Right hindlimb (tissue), 1 donor: ENCODE measurements around the gene PLEKHG3.
A peak's percentile ranks its signal among the peaks of the same experiment; 100 is the strongest.

Source experiments
- DNase-seq: peaks from one replicate; pipeline ENCODE4 v3.0.0-alpha.2; 2018

Gene PLEKHG3

DNA sequence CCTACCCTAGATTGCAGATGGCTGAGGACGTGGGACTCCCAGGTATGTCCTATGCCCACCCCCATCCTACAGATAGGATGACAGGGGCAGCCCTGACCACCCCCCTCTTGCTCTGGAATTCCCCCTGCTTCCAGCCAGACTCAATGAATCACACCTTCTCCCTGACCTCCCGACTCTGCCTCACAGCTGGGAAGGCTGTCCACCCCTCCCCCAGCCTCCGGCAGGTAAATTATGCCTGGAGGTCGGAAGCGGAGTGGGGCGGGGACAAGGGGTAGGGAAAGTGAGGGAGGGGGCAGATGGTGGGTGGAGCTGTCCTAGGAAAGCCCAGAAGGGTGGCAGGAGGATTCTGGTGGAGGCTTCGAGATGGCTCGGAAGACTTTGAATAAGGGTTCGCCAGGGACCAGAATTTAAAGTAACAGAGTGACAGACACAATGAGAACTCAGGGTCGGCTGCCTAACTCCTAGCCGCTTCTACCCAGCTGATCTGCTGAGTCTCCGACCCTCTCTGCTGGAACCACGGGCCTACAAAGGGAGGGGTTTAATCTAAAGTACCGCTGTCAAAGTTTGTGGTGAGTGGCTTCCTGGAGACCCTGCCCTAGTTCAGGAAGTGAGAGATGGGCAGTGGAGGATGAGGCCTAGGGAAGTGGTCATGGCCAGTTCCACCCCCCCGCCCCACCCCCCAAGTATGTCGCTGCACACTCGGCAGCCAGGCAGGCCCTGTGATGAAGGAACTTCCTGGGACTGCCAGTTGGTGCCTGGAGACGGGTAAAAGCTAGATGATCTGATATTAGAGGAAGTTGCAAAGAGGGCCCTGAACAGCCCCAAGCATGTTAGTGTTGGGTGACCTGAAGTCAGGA lies 4.2 kb downstream of the PLEKHG3 start:
- no peak for DNase-seq

GRCh38 chr14:64709126-64709525 lies 4.9 kb downstream of the PLEKHG3 start:
- DNase-seq = no peak

DNA sequence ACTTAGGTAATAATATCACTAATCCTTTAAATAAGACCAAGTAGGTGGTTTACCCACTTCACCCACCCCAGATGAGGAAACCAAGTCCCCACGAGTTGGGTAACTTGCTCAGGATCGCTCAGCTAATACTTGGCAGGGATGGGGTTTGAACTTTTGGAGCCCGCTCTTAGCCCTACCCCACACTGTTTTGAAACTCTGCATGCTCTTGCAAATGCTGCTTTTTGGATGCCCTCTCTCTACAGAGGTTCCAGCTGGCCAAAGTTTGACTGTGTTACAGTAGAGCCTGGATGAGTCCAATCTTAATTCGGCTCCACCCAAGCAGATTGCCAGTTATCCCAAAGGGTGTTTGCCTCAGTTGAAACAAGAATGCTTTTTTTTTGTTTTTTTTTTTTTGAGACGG lies 6.8 kb downstream of the PLEKHG3 start:
- DNase-seq = no peak

DNA sequence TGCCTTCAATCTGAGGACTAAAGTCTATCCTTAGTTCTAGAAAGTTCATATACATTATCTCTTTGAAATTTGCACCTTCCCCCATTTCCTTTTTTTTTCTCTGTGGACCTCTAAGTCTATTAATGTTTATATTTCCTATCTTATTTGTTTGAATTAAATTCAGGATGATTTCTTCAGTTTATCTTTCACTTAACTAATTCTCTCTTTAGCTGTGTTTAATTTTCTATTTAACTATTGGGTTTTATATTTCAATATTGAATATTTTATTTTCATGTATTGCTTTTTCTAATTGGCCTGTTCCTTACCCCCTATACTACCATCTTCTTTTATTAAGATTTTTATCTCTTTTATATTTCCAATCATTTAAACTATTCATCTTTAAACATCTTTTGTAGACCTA lies 9.5 kb downstream of the PLEKHG3 start:
- DNase-seq = no peak

- DNase-seq = peak; percentile 8
Observed at GRCh38 chr14:64714432-64715025, 10.3 kb downstream of the PLEKHG3 start.

DNA sequence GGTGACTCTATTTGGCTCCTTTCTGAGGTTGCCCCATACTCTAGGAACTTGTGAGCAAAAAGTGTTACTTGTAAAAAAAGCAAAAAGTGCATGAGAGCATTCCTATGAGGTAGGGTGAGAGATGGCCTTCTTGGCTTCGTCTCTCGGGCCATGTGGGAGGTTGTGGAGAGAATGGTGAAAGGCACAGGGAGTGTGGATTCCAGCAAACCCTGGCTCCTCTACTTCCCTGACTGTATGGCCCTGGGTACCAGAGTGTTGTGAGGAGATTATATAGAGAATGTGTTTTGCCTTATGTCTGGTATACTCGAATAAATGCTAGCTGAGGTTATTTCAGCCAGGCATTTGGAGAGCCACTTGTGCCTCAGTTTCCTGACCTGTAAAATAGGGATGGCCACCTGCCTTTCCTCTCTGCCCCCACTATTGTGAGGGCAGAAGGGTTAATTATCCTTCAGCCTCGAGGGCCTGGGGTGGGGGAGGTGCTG lies 11.0 kb downstream of the PLEKHG3 start:
- peak; percentile 14 for DNase-seq

DNA sequence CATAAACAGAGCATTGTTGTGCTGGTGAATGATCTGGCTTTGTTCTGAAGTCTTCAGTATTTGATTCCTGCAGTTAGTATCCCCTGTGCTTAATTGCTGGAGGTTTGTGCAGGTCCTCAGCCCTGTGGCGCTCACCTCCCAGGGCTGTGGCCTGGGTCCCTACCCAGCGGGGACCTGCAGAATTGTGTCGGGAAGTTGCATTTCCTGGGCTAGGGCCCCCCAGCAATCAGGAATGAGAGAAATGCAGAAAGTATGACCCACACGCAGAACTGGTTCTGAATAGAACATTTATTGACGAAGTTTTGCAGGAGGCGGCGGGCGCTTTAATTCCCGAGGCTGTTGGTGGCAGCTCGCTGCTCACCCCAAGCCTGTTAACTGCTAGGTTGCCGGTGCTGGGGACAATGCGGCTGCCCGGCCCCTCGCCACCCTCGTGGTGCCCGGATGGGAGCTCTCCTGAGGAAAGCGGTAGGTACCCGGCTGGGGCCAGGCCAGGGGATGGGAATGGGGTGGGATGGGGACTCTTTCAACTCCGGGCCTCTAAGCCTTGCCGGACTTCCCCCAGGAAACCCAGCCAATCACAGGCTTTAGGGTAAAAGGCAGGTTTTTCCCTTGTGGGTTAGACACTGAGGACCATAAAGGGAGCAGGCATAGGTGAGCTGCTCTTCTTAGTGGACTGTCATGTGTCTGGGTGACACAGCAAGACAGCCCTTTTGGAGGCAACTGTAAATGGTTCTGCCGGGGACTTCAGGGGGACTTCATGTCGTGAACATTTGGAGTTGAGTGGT lies 11.6 kb downstream of the PLEKHG3 start:
- peak; percentile 13 for DNase-seq

- peak; percentile 45 for DNase-seq
Observed at GRCh38 chr14:64717870-64718269, 13.6 kb downstream of the PLEKHG3 start.

DNA sequence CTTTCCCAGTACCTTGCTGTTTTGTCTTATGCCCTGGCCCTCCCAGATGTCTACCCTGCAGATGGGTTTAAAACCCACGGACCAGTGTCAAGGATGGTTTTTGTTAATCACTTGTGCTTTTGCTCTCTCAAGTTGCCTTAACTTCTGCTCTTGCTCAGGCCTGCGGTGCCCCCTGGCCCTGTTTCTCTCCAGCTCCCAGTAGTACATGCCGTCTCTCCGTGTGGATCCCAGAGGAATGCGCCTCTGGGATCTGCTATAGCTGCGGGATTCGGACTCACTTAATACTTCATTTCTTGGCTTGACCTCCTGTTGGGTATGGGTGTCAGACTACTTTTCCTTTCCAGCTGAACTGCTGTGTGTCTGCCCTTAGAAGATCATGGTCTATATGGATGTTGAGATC lies 14.5 kb downstream of the PLEKHG3 start:
- DNase-seq = peak; percentile 4

DNA sequence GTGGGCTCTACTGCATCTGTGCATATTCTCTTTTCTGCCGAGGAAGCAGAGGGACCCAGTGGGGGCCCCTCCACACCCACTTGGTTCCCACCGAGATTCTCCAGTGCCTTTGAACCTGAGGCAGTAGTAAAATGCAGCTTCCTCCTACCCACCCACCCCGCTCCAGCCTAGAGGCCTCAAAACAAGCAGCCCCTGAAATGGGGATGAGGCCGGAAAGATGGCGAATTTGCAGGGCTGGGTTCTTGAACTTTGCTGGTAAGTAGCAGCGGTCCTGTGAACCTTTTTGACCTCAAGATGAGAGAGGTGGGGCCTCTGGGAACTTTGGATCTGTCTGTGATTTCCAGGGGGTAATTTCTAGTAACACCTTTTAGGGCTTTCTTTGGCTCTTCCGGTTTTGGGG lies 15.4 kb downstream of the PLEKHG3 start:
- peak; percentile 11 for DNase-seq

DNA sequence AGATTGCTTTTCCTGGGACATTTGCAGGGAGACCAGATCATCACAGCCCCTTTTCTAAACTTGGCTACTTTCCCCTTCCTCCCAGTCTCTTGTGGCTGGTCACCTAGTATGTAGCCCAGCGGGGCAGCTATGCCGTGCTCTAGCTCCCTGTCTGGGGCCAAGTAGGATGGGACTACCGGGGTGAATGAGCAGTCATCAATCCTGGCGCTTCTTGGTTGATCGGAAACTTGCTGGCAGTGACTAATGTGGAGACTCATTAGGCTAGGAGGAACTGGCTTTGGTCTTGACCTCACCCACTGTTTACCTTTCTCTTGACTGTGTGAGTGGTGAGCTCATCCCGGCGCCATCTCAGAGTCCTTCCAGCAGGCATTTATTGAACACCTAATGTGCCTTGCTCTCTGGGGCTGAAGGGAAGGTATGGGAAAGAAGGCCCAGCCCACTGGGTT lies 15.9 kb downstream of the PLEKHG3 start:
- DNase-seq = peak; percentile 26

GRCh38 chr14:64721391-64721791 lies 17.2 kb downstream of the PLEKHG3 start:
- no peak for DNase-seq

GRCh38 chr14:64721899-64722298 lies 17.7 kb downstream of the PLEKHG3 start:
- DNase-seq = no peak

DNA sequence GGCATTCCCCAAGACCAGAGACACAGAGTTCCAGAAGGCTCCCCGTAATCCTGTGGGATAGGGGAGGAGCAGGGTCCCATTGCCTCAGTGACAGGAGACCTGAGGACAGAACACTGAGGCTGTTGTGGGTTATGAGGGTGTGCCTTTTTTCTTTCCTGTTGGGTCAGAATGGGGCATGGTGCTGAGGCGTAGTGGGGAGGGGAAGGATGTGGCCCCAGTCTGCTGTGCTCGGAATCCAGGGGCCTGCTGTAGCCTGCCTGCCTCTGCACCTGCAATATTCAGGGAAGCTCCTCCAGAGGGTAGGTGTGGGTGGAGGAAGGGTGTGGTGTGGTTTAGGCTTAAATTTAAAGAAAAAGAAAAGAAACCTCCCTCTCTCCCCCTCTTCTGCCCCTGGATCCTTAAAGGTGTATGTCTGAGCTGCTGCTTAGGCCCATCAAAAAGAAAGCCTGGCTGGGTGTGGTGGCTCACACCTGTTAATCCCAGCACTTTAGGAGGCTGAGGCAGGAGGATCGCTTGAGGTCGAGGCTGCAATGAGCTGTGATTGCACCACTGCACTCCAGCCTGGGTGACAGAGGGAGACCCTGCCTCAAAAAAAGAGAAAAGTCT lies 18.7 kb downstream of the PLEKHG3 start:
- no peak for DNase-seq

GRCh38 chr14:64723691-64724577 lies 19.7 kb downstream of the PLEKHG3 start:
- DNase-seq = no peak

- no peak for DNase-seq
Observed at GRCh38 chr14:64724578-64724930, 20.3 kb downstream of the PLEKHG3 start.

DNA sequence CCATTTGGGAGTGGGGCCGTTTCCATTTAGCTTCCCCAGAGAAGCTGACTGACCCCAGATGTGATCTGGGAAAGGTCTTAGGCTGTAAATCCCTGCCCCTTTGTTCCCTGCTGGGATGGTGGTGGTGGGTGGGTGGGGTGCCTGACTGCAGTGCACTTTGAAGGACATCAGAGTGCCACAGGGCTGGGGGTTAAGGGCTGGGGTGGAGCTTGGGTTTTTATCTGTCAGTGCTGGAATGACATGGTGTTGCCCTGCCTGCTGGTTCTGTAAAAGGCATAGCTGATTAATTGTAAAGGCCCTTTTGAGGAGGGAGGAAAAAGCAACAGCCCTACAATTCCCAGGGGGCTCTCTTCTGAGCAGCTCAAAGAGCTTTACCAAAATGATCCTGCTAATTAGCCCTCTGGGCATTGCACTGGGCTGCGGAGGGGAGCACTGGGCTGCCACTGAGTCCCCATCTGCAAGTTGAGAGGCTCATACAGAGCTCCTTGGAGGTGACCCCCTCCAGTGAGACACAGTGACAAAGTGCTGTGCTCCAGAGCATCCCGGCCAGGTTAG lies 21.1 kb downstream of the PLEKHG3 start:
- no peak for DNase-seq

DNA sequence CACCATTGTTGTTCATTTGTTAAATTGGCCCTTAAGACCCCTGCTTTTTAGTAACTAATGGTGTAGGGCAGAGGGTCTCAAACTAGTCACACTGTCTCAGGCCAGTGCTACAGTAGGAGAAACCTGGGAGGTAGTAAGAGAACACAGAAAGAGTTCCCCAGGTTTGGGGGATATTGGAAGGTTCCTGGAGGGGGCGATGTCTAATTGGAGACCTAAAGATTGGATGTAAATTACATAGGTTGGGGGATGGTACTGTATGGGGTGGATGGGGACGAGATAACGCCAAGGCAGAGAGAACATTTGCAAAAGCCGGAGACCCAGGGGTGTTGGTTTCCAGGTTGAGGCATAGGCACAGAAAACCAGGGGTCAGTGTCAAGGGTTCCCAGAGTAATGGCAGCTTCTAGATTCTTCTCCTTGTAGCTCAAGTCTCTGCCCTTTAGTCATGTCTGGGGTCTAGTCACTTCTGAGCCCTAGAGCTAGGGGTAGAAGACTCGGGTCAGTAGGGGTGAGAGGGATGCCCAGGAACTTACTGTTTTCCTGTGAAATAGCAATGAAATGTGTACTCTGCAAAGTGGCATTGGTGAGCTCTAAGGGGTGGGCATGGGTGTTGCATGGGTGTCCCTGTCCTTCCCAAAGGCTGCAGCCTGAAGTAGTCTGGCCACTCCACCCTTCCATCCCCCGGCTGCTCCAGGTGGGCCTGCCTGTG lies 21.8 kb downstream of the PLEKHG3 start:
- DNase-seq = no peak

DNA sequence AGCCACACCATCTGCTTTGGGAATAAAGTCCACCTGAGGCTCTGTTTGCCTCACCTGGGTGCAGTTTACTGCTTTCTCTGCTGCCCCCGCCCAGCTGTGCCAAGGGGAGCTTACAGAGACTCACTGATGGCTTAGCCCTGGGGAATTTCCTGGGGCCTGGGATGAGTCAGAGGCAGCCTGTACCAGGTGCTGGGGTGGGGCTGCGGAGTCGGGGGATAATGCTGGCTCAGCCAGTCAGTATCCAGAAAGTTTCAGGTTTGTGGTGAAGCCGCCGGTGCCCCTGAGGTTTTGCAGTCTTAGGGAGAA lies 22.3 kb downstream of the PLEKHG3 start:
- DNase-seq = no peak

DNA sequence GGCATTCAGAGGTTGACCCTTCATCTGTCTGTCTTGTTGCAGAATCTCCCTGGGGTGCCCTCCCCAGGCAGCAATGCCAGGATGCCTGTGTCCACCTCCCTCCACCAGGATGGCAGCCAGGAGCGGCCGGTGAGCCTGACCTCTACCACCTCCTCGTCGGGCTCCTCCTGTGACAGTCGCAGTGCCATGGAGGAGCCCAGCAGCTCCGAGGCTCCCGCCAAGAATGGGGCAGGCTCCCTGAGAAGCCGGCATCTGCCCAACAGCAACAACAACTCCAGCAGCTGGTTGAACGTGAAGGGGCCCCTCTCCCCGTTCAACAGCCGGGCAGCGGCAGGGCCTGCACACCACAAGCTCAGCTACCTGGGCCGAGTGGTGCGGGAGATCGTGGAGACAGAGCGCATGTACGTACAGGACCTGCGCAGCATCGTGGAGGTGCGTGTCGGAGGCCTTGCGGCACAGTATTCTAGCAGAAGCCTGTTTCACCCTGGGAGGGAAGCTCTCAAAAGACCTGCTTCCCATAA lies 23.4 kb downstream of the PLEKHG3 start:
- DNase-seq = no peak

- DNase-seq = no peak
Observed at GRCh38 chr14:64728106-64728505, 23.9 kb downstream of the PLEKHG3 start.
